HG03103 (cell line): ENCODE results near the gene THAP7.
"Not testable (repeated sequence)": the region's sequence is repeated elsewhere in the genome, so short reads cannot be mapped to it uniquely, and the experiment has no call there.

Experiments
- ATAC-seq: cut with Tn5 transposase; IDR thresholded peaks from one replicate; pipeline ENCODE4 v1.9.1; 2021; ENCODE audit warnings: low read depth; ENCODE audit not compliant: unreplicated experiment

The THAP7 gene

GRCh38 chr22:21013657-21014201 is 11.8 kb upstream of the THAP7 start:
- no peak for ATAC-seq

- no peak for ATAC-seq
These were observed 10.8 kb upstream of the THAP7 start for GRCh38 chr22:21012446-21013407.

DNA sequence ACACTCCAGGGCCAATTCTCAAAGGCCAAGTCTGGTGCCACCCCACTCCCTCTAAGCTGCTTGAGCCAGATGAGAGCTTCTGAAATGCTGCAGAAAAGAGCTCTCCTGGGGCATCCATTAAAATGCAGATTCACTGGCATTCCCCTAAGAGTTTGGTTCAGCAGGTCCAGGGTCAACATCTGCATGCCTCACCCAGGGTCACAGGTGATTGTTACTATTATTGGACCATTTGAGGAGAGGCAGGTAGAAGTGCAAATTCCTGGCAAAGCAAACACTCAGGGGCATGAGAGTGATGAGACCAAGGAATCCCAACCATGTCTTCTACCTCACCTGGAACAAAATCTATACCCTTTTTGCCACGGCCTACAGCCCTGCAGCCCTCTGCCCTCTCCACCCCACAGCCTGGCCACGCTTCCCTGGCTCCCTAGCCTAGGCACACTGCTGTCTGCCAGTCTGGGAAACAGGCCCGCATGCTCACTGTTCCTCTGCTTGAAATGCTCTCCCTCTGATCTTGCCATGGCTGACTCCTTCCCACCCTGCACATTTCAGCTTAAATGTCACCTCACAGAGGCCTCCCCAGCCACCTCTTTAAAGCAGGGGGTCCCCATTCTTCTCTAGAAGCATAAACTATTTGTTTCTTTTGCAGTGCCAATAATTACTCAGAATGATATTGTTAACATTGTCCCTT is 8.7 kb upstream of the THAP7 start:
- no peak for ATAC-seq

- no peak for ATAC-seq
These were observed 7.9 kb upstream of the THAP7 start for GRCh38 chr22:21009638-21010425.

GRCh38 chr22:21009208-21009607 is 7.3 kb upstream of the THAP7 start:
- ATAC-seq: not testable (repeated sequence)

- no peak for ATAC-seq
These were observed 1.9 kb upstream of the THAP7 start for GRCh38 chr22:21003782-21004181.

DNA sequence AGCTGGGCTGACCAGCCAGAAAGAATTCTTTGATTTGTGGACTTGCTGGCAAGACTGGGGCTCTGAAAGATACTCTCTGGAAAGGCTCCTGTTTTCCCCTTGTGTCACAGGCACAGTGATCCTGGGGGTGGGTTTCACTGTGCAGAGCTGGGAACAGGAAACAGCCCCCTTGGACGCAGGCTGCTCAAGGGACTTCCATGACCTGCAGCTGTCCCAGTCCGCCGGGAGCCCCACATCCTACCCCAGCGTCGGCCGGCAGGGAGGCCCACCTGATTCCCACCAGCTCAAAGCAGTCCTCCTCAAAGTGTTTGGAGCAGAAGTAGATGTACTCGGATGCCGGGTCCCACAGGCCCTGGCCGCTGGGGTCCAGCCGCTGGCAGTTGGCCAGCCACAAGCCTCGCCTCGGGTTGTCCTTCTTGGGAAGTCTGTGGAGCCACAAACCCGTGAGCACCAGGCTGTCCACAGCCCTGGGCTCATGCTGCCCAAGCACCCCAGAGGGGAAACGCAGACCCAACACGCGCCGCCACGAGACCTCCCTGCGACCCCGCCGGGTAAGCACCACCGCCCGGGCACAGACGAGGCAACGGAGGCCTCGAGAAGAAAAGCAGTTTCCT is 824 bp downstream of the THAP7 start:
- ATAC-seq: no peak

GRCh38 chr22:21000207-21000986 is 1.5 kb downstream of the THAP7 start:
- no peak for ATAC-seq

DNA sequence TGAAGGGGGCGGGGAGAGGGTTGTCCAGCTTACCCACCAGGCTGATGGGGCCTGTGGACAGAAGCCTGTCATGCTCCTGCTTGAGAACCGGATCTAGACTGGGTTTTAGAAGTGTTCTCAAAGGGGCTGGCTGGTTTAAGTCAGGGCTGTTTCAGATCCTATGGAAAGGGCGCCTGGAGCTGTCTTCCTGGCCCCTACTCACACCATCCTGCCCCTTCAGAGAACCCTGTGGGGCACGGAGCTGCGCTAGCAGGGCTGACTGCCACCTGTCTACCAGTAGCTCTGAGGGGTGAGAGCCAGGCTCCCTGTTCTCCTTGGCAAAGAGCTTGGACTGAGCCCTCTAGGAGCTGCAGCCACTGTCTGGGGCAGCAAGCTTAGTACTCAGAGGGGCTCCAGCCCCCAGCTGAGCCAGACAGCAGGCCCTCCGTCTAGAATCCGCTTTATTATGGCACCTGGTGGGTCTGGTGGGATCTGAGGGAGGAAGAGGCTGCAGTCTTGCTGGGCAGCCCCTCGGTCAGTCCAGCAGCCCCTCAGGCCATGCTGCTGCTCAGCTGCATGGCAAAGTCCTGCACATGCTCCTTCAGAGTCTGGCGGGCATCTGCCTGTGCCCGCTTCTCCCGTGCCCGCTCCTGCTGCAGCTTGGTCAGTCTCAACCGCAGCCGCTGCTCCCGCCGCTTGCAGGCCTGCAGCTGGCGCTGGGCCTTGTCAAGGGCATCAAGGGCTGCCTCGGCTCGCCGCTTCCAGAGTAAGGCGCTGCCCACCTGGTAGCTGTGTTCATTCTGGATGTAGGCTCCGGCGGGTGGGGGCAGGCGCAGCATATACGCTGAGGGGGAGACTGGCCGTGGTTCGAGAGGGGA is 2.3 kb downstream of the THAP7 start:
- no peak for ATAC-seq

DNA sequence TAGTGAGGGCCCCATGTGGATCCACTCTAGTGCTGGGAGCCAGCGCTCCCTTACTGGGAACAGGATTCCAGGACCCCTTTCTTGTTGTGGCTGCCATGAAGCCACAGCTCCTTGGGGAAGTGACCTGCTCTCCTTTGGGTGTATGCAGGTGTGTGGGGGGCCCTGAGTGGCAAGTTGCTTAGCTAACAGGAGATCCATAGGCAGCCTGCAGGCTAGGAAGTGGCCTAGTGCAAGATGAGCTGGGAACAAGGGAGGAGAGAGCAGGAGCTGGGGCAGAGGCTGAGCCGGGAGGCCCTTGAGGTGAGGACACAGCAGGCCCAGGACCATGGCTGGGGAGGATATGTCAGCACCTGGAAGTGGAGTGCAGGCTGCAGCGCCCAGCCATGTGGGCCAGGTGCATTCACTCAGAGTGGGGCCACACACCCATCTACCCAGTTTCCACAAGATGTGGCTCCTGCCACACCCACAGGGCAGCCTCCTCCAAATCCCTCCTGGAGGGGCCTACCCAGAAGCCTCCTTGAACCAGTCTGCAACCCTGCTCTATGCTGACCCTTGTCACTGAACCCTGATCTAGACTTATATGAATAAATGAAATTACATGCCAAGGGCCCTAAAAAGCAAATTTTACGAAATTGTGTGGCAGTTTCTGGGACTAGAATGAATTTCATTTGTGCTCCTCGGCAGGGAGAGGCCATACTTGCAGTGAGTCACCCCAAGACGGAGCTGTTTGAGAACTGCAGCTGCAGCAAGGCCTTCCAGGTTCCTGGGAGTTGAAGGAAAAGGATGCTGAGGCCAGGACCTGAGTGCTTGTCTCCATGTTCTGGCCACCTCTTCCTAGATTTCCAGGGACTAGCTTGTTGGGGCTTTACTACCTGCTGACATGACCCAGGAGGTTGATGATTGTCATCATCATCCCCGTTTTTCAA is 3.2 kb downstream of the THAP7 start:
- no peak for ATAC-seq

DNA sequence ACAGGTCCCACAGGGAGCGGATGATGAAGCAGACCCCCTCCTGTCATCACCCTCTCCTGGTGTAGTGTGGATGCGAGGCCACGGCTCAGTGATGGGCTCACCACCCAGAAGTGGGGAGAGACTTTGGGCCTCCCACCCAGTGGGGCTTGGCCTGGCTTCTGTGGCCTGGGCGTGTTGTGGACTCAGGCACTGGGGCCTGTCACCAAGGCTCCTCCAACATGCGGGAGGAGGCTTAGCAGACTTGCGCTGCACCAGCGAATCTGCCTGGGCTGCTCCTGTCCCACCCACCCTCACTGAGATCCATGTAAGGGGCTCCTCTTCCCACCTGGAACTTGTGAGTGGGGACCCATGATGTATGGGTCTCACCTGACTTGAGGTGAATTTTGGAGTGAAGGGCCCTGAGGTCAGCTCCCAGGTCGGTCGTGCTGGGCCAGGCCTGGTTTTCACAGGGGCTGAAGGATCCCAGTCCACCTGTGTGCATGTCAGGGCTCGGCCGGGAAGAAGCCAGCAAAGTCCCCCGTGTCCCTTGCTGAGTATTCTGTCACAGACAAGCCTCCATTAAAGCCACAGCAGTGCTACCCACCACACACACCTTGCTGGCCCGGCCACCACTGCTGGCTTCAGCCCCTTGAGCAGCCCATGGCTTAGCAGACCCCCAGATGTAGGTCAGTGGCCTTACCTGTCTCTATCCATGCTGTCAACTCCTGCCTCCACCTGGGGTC is 4.2 kb downstream of the THAP7 start:
- ATAC-seq: no peak

GRCh38 chr22:20996598-20997535 is 5.1 kb downstream of the THAP7 start:
- no peak for ATAC-seq

DNA sequence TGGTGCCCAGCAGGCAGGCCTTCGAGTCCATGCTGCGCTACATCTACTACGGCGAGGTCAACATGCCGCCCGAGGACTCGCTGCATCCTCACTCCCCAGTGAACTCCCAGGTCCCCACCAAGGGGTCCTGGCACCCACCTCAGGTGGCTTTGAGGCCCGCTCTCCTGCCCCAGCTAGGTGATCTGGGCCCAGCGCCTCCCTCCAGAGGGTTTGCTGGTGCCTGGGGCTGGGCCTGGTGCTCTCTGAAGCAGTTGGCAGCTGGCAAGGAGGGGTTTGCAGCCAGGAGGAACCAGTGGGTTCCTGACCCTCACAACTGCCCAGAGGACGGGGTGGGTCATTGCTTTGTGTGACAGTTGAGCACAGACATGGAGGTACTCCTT is 5.9 kb downstream of the THAP7 start:
- no peak for ATAC-seq

DNA sequence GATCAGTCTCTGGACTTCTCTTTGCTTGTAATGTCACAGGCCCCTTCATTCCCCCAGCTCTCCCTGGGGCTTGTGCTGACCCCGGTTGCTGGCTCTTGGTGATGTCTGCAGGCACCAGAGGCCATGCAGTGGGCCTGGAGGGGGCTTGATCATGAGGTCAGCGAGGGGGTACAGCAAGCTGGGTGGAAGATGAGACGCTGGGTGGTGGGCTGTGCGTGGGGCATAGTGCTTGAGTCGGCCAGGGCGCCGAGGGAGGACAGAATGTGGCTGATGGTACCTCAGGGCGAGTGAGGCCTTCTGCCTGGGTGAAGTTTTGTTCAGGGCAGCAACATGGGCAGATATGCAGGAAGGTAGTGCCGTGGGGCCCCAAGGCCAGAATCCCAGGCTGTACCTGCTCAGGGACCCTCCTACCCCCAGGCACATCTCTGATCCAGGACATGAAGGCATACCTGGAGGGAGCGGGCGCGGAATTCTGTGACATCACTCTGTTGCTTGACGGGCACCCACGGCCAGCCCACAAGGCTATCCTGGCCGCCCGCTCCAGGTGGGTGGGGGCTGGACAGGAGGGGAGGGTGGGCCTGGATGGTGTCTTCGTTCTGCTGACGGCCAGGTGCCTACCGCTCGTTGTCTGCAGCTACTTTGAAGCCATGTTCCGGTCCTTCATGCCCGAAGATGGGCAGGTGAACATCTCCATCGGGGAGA is 6.4 kb downstream of the THAP7 start:
- ATAC-seq: no peak

DNA sequence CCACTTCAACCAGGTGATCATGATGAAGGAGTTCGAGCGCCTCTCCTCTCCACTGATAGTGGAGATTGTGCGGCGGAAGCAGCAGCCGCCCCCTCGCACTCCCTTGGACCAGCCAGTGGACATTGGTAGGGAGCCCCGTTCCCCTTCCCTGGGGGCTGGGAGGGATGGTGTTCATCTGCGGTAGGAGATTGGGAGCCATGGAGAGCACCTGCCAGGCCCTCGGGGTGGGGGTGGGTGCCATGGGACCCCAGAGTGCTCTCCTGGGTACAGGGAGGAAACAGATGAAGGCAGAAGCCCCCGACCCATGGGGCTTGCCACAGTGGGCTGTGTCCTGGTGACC is 7.0 kb downstream of the THAP7 start:
- ATAC-seq: no peak
